GM19455 (cell line): ENCODE measurements around the gene SLC2A13.
"Not testable (repeated sequence)": the region's sequence is repeated elsewhere in the genome, so short reads cannot be mapped to it uniquely, and the experiment has no call there.

Experiments
- ATAC-seq: cut with Tn5 transposase; IDR thresholded peaks from one replicate; pipeline ENCODE4 v1.9.1; 2021; ENCODE audit not compliant: unreplicated experiment

The SLC2A13 gene

GRCh38 chr12:39935839-39936238 lies 170.0 kb downstream of the SLC2A13 start:
- ATAC-seq = no peak

GRCh38 chr12:39935275-39935674 lies 170.6 kb downstream of the SLC2A13 start:
- no peak for ATAC-seq

- ATAC-seq = no peak
These were observed 174.0 kb downstream of the SLC2A13 start for GRCh38 chr12:39931857-39932256.

- ATAC-seq = no peak
These were observed 174.7 kb downstream of the SLC2A13 start for GRCh38 chr12:39931231-39931630.

- no peak for ATAC-seq
These were observed 175.8 kb downstream of the SLC2A13 start for GRCh38 chr12:39930101-39930500.

- ATAC-seq = no peak
These were observed 177.5 kb downstream of the SLC2A13 start for GRCh38 chr12:39928181-39928899.

- ATAC-seq = no peak
These were observed 182.5 kb downstream of the SLC2A13 start for GRCh38 chr12:39923364-39923763.

- not testable (repeated sequence) for ATAC-seq
These were observed 183.3 kb downstream of the SLC2A13 start for GRCh38 chr12:39922598-39922997.

- ATAC-seq = no peak
These were observed 185.2 kb downstream of the SLC2A13 start for GRCh38 chr12:39920647-39921046.

GRCh38 chr12:39920222-39920621 lies 185.7 kb downstream of the SLC2A13 start:
- ATAC-seq = no peak

- no peak for ATAC-seq
These were observed 186.1 kb downstream of the SLC2A13 start for GRCh38 chr12:39919790-39920189.

GRCh38 chr12:39915249-39915648 lies 190.6 kb downstream of the SLC2A13 start:
- ATAC-seq = no peak

- ATAC-seq = no peak
These were observed 193.5 kb downstream of the SLC2A13 start for GRCh38 chr12:39912211-39912980.

GRCh38 chr12:39906237-39906636 lies 199.6 kb downstream of the SLC2A13 start:
- no peak for ATAC-seq

- no peak for ATAC-seq
These were observed 200.7 kb downstream of the SLC2A13 start for GRCh38 chr12:39905152-39905551.

GRCh38 chr12:39902821-39903220 lies 203.1 kb downstream of the SLC2A13 start:
- no peak for ATAC-seq

GRCh38 chr12:39897315-39897714 lies 208.6 kb downstream of the SLC2A13 start:
- no peak for ATAC-seq

- ATAC-seq = not testable (repeated sequence)
These were observed 212.5 kb downstream of the SLC2A13 start for GRCh38 chr12:39893388-39893787.

- ATAC-seq = no peak
These were observed 213.7 kb downstream of the SLC2A13 start for GRCh38 chr12:39892146-39892545.

- no peak for ATAC-seq
These were observed 218.0 kb downstream of the SLC2A13 start for GRCh38 chr12:39887856-39888255.

GRCh38 chr12:39886106-39886505 lies 219.8 kb downstream of the SLC2A13 start:
- ATAC-seq = no peak

- no peak for ATAC-seq
These were observed 221.2 kb downstream of the SLC2A13 start for GRCh38 chr12:39884616-39885125.
